Neural cell (in vitro differentiated cells): Measurements from ENCODE around the gene ISOC2.

ENCODE experiments used
- CTCF ChIP-seq: fragments of 450-650 bp; IDR thresholded peaks from 2 replicates; pipeline ENCODE4 v1.5.1; 2014; ENCODE audit warnings: antibody characterized with exemption, mild to moderate bottlenecking, moderate library complexity; ENCODE audit not compliant: poor library complexity, severe bottlenecking
- EP300 ChIP-seq: fragments of 450-650 bp; conservative IDR thresholded peaks from 2 replicates; pipeline ENCODE4 v1.6.1; 2014; ENCODE audit warnings: antibody characterized with exemption, mild to moderate bottlenecking, moderate library complexity; ENCODE audit not compliant: poor library complexity, severe bottlenecking
- EZH2 ChIP-seq: fragments of 200-600, 300-800 bp; shearing (Covaris generic), sonication (generic); IDR thresholded peaks from 2 replicates; pipeline ENCODE4 v1.6.1; 2014; ENCODE audit warnings: antibody characterized with exemption, low read length, borderline replicate concordance, mild to moderate bottlenecking; ENCODE audit not compliant: insufficient read depth, poor library complexity, severe bottlenecking
- REST ChIP-seq: IDR thresholded peaks from 2 replicates; pipeline ENCODE4 v1.6.1; 2012; ENCODE audit warnings: borderline replicate concordance
- TAF1 ChIP-seq: IDR thresholded peaks from 2 replicates; pipeline ENCODE4 v1.6.1; 2012; ENCODE audit warnings: low read depth

- TF ChIP-seq CTCF = no peak
- TF ChIP-seq EZH2 = no peak
- no peak for TF ChIP-seq REST
- TF ChIP-seq EP300 = no peak
- TF ChIP-seq TAF1 = no peak
Measured at GRCh38 chr19:55504252-55504603, 42.8 kb upstream of the ISOC2 start.
